CD4-positive, alpha-beta memory T cell (primary cell): ENCODE measurements around the gene CDC42SE2. TPM values are rescaled to one million over a fixed set of nuclear protein-coding genes. Genes with fewer than 3 reads are reported as not detected.

Experiments used
- CTCF ChIA-PET: fragments of 350-600 bp; sonication (Branson Sonifier 250); formaldehyde crosslinking; loops from one replicate; lab custom pipeline; 2021; ENCODE audit warnings: inconsistent platforms; ENCODE audit not compliant: partially characterized antibody; lab: Charles Lee
- POLR2A ChIA-PET: fragments of 350-600 bp; sonication (Branson Sonifier 250); formaldehyde crosslinking; loops from one replicate; lab custom pipeline; 2021; ENCODE audit not compliant: partially characterized antibody; lab: Charles Lee
- DNase-seq, 5 donors: peaks; one replicate each; pipeline versions ENCODE4 v3.0.0 to v3.0.0-alpha.2; 2020 to 2022; ENCODE audit warnings: mixed read lengths in 1 of 5
- H3K27ac ChIP-seq: one replicate; pipeline ENCODE4 v1.7.0; 2013; ENCODE audit warnings: low read depth, low read length
- H3K27me3 ChIP-seq: 2 replicates; pipeline ENCODE4 v1.7.0; 2013; ENCODE audit warnings: mild to moderate bottlenecking, low read length, moderate library complexity; ENCODE audit not compliant: insufficient read depth
- H3K36me3 ChIP-seq: 2 replicates; pipeline ENCODE4 v1.7.0; 2013; ENCODE audit warnings: mild to moderate bottlenecking, low read length, moderate library complexity; ENCODE audit not compliant: insufficient read depth
- H3K4me1 ChIP-seq: 2 replicates; pipeline ENCODE4 v1.7.0; 2013; ENCODE audit warnings: mild to moderate bottlenecking, low read length, moderate library complexity; ENCODE audit not compliant: insufficient read depth
- H3K4me3 ChIP-seq, 2 donors: one replicate each; pipeline ENCODE4 v1.7.0; 2013; ENCODE audit warnings: low read length in 2 of 2, mild to moderate bottlenecking in 1 of 2
- H3K9me3 ChIP-seq, 2 donors: one replicate each; pipeline ENCODE4 v1.7.0; 2013; ENCODE audit warnings: low read length in 2 of 2, control low read depth in 1 of 2; ENCODE audit not compliant: control insufficient read depth in 1 of 2
- H3K27ac Mint-ChIP-seq, 7 donors: one replicate each; pipeline ENCODE4 v1.8.0; 2020 to 2021; ENCODE audit warnings: mixed read lengths in 7 of 7, mild to moderate bottlenecking in 6 of 7, inconsistent platforms in 3 of 7, moderate library complexity in 3 of 7
- H3K27me3 Mint-ChIP-seq, 2 donors: one replicate each; pipeline ENCODE4 v1.8.0; 2020 to 2021; ENCODE audit warnings: mixed read lengths in 2 of 2
- H3K36me3 Mint-ChIP-seq, 2 donors: one replicate each; pipeline ENCODE4 v1.8.0; 2020 to 2021; ENCODE audit warnings: mixed read lengths in 2 of 2, inconsistent platforms in 1 of 2, mild to moderate bottlenecking in 1 of 2
- H3K4me1 Mint-ChIP-seq, 4 donors: one replicate each; pipeline ENCODE4 v1.8.0; 2020 to 2021; ENCODE audit warnings: mixed read lengths in 4 of 4, mild to moderate bottlenecking in 1 of 4
- H3K4me3 Mint-ChIP-seq, 8 donors: one replicate each; pipeline ENCODE4 v1.8.0; 2020 to 2021; ENCODE audit warnings: mixed read lengths in 8 of 8, mild to moderate bottlenecking in 7 of 8, moderate library complexity in 6 of 8, inconsistent platforms in 3 of 8
- H3K9me3 Mint-ChIP-seq, 8 donors: one replicate each; pipeline ENCODE4 v1.8.0; 2020 to 2021; ENCODE audit warnings: mixed read lengths in 8 of 8, mild to moderate bottlenecking in 5 of 8, inconsistent platforms in 3 of 8, moderate library complexity in 1 of 8
- intact Hi-C: fragments of 100-400 bp; cut with micrococcal nuclease; formaldehyde crosslinking; loops from one replicate; pipeline ENCODE4 v1.15.1; 2023
- polyA plus RNA-seq, 2 donors: library from polyadenylated mRNA; unstranded; fragments of 300-500 nt; fragmentation: Illumina TruSeq; gene quantifications; one replicate each; pipeline ENCODE4 v1.2.3, GENCODE V29; 2021
- total RNA-seq, 2 experiments: library from RNA; stranded (reverse); gene quantifications; one replicate each; pipeline ENCODE4 v1.2.3, GENCODE V29; 2021

CDC42SE2 gene
- total and polyA plus RNA-seq, 4 experiments from 2014 or later, result 298 to 773 (median 365) TPM

DNA sequence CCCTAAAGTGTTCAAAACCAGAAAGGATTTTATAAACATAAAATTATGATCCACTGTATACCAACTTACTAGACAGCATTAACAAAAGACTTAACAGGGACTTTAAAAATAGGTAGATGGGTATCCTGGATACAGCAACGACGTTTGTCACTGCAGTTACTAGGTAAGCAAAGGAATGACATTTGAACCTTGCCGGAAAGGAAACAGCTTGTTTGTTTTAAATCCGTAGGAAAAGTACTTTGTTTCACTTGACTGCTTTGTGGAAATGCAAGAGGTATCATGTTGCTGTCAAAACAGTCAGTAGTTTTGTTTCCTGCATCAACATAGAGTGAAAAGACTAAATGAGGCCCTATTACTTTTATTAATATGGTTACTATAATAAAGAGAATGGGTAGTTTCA, 122.9 kb downstream of the CDC42SE2 start:
- Histone ChIP-seq H3K36me3 (peaks cover 32% of the 10 kb centered on the region), H3K27ac (peak overlapping the region; percentile 99), H3K4me3 (no peak overlapping the region), H3K4me1 (peaks cover 92% of the 10 kb centered on the region), H3K9me3 (no peaks in the 10 kb centered on the region), H3K27me3 (no peaks in the 10 kb centered on the region)
- Mint-ChIP-seq H3K27ac (peak overlapping the region; percentile 79 to 97 (median 87)), H3K4me3 (peak overlapping the region in 1 of 8 donors; percentile 44), H3K27me3 (no peaks in the 10 kb centered on the region), H3K9me3 (no peaks in the 10 kb centered on the region), H3K4me1 (peaks cover 58 to 99% (median 76%) of the 10 kb centered on the region in 4 donors), H3K36me3 (peaks cover 40 to 87% of the 10 kb centered on the region in 2 donors)
- DNase-seq, result no peak
- ChIA-PET POLR2A (interaction anchor here (1.2 to 18.6 kb wide), 3 partner anchors 7 to 223 kb away, joined by 3 to 552 read pairs (median 69); partner anchors contain the start of gene CDC42SE2), CTCF (interaction anchor here (0.6 to 1.4 kb wide), 4 partner anchors 9 to 274 kb away, joined by 3 to 5 read pairs (median 3); no protein-coding TSS in a partner anchor)
- intact Hi-C loops, result no loop called here

DNA sequence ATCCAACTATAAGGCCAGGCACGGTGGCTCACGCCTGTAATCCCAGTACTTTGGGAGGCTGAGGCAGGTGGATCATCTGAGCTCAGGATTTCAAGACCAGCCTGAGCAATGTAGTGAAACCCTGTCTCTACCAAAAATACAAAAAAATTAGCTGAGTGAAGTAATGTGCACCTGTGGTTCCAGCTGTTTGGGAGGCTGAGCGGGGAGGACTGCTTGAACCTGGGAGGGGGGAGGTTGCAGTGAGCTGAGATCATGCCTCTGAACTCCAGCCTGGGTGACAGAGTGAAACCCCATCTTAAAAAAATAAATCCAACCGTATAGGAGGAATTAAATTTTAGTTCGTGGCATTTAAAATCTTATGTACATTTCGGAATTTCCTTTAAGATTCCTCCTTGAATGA, 123.4 kb downstream of the CDC42SE2 start:
- Mint-ChIP-seq H3K36me3 (peaks cover 44 to 88% of the 10 kb centered on the region in 2 donors), H3K4me1 (peaks cover 59 to 99% (median 77%) of the 10 kb centered on the region in 4 donors), H3K9me3 (no peaks in the 10 kb centered on the region), H3K4me3 (peak overlapping the region in 1 of 8 donors; percentile 8), H3K27me3 (no peaks in the 10 kb centered on the region), H3K27ac (peak overlapping the region; percentile 6 to 97 (median 84))
- H3K27ac ChIP-seq, result no peak overlapping the region
- intact Hi-C loops, result no loop called here
- peaks cover 92% of the 10 kb centered on the region for H3K4me1 ChIP-seq
- ChIA-PET CTCF (interaction anchor here (1.2 to 1.4 kb wide), 2 partner anchors 9 to 27 kb away, joined by 3 read pairs; no protein-coding TSS in a partner anchor), POLR2A (interaction anchor here (0.6 to 18.6 kb wide), 4 partner anchors 8 to 223 kb away, joined by 3 to 552 read pairs (median 3); partner anchors contain the start of gene CDC42SE2)
- no peak overlapping the region for H3K4me3 ChIP-seq
- H3K9me3 ChIP-seq, result no peaks in the 10 kb centered on the region
- peaks cover 32% of the 10 kb centered on the region for H3K36me3 ChIP-seq
- H3K27me3 ChIP-seq, result no peaks in the 10 kb centered on the region
- DNase-seq, result no peak

DNA sequence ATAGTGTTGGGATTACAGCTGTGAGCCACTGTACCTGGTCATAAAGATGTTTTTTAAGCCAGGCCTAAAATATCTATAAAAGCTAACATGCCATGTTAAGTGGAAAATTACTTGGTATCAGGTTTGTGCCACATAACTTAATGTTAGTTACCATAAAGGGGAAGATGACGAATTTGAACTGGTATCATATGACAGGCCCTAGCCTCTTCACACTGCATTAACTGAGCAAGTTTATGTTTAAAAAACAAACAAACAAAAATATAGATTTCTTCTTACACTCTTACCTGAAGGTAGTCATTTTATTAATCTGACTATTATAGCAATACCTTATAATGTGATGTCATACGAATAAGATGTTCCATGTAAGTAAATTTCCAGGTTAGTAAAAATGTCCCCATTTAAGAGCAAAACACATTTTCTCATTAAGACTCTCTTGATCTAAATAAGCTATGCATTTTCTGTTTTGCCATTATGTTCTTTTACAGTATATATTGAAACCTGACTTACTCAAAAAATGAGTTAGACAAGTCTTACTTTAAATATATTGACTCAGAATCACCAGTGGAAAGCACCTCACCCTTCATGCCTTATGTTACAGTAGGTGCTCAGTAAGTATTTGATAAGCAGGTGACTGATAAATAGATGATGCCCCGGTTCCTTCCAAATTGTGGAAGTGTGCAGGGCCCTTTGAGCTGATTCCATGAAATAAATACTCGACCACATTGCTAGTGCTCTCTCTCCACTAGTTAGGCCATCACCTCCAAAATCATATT, 125.4 kb downstream of the CDC42SE2 start:
- ChIA-PET POLR2A (interaction anchor here (0.6 to 18.6 kb wide), 8 partner anchors 11 to 130 kb away, joined by 3 to 552 read pairs (median 3); partner anchors contain the start of gene CDC42SE2), CTCF (interaction anchor here (1.0 to 1.2 kb wide), 2 partner anchors 10 to 124 kb away, joined by 3 read pairs; no protein-coding TSS in a partner anchor)
- Histone ChIP-seq H3K36me3 (peaks cover 32% of the 10 kb centered on the region), H3K27me3 (no peaks in the 10 kb centered on the region), H3K9me3 (no peaks in the 10 kb centered on the region), H3K4me1 (peaks cover 92% of the 10 kb centered on the region), H3K27ac (peak overlapping the region; percentile 30), H3K4me3 (no peak overlapping the region)
- Mint-ChIP-seq H3K4me3 (peak overlapping the region in 6 of 8 donors; percentile 21 to 65 (median 56)), H3K36me3 (peaks cover 64 to 96% of the 10 kb centered on the region in 2 donors), H3K9me3 (no peaks in the 10 kb centered on the region), H3K27ac (peak overlapping the region; percentile 85 to 97 (median 89)), H3K27me3 (no peaks in the 10 kb centered on the region), H3K4me1 (peaks cover 60 to 99% (median 76%) of the 10 kb centered on the region in 4 donors)
- DNase-seq, result no peak
- intact Hi-C loops, result no loop called here

DNA sequence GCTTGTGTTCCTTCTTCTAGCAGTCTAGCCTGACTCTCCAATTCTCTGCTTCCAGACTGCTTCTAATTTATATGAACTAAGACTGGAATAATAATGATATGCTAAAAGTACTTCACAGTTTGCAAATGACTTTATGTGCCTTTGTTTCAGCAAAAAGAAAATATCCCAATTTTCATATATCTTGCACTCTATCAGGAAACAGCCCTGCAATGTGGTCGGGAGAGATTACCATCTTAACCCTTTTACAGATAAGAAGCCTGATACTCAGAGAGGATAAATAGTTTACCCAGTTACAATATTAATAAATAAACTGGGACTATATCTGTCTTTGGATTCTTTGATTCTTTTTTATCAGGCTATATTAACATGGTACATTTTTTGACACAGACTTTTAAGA, 126.0 kb downstream of the CDC42SE2 start:
- Mint-ChIP-seq H3K4me1 (peaks cover 58 to 97% (median 74%) of the 10 kb centered on the region in 4 donors), H3K27me3 (no peaks in the 10 kb centered on the region), H3K36me3 (peaks cover 66 to 94% of the 10 kb centered on the region in 2 donors), H3K27ac (peak overlapping the region; percentile 86 to 97 (median 91)), H3K4me3 (peak overlapping the region; percentile 6 to 69 (median 58)), H3K9me3 (no peaks in the 10 kb centered on the region)
- intact Hi-C loops, result no loop called here
- Histone ChIP-seq H3K27me3 (no peaks in the 10 kb centered on the region), H3K4me3 (no peak overlapping the region), H3K4me1 (peaks cover 92% of the 10 kb centered on the region), H3K27ac (peak overlapping the region; percentile 30), H3K36me3 (peaks cover 33% of the 10 kb centered on the region), H3K9me3 (no peaks in the 10 kb centered on the region)
- CTCF ChIA-PET, result interaction anchor here (1.0 kb wide), 1 partner anchor 11 kb away, joined by 3 read pairs; no protein-coding TSS in a partner anchor
- no peak for DNase-seq
- POLR2A ChIA-PET, result interaction anchor here (0.6 to 18.6 kb wide), 8 partner anchors 11 to 226 kb away, joined by 3 to 552 read pairs (median 4); partner anchors contain the start of gene CDC42SE2

DNA sequence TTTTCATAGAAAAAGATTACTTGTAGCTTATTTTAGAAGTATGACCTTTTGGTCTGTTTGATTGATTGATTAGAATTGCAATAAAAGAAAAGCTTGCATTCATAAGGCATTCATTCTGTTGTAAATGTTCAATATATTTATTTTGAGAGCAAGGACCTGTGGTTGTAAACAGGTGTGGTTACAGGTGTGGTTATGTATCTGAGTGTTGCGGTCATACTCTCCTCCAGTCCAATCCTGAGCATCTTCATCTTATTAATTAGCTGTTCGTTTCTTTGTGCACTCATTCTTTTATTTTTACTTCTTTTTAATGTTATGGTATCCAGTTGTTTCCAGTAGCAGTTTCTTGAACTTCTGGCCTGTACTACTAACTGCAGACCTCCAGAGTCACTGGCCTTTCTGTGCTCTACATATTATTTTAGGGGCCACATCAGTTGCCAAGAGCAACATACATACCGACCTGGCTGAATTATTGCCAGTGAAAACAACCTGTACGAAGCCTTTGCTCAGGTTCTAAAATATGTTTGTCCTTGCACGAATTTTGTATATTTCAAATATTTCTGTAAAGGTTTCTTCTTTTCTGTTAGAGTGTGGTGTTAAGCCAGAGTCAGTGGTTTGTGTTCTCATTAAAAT, 128.7 kb downstream of the CDC42SE2 start:
- ChIA-PET CTCF (interaction anchor here (0.9 to 5.3 kb wide), 4 partner anchors 10 to 229 kb away, joined by 3 to 31 read pairs (median 4); partner anchors contain the start of gene HINT1), POLR2A (interaction anchor here (0.8 to 7.1 kb wide), 10 partner anchors 9 to 228 kb away, joined by 3 to 69 read pairs (median 4); partner anchors contain the start of gene CDC42SE2)
- H3K4me3 Mint-ChIP-seq, result peak overlapping the region; percentile 48 to 82 (median 76)
- Histone ChIP-seq H3K9me3 (no peaks in the 10 kb centered on the region), H3K4me3 (no peak overlapping the region), H3K4me1 (peaks cover 92% of the 10 kb centered on the region), H3K27me3 (no peaks in the 10 kb centered on the region), H3K27ac (peak overlapping the region; percentile 85), H3K36me3 (peaks cover 23% of the 10 kb centered on the region)
- peaks cover 79 to 92% of the 10 kb centered on the region in 2 donors for H3K36me3 Mint-ChIP-seq
- no peaks in the 10 kb centered on the region for H3K9me3 Mint-ChIP-seq
- H3K27ac Mint-ChIP-seq, result peak overlapping the region; percentile 95 to 99 (median 97)
- no peaks in the 10 kb centered on the region for H3K27me3 Mint-ChIP-seq
- intact Hi-C loops, result no loop called here
- H3K4me1 Mint-ChIP-seq, result peaks cover 69 to 97% (median 76%) of the 10 kb centered on the region in 4 donors
- DNase-seq, result peak in 4 of 5 donors; percentile 29 to 62 (median 46)

DNA sequence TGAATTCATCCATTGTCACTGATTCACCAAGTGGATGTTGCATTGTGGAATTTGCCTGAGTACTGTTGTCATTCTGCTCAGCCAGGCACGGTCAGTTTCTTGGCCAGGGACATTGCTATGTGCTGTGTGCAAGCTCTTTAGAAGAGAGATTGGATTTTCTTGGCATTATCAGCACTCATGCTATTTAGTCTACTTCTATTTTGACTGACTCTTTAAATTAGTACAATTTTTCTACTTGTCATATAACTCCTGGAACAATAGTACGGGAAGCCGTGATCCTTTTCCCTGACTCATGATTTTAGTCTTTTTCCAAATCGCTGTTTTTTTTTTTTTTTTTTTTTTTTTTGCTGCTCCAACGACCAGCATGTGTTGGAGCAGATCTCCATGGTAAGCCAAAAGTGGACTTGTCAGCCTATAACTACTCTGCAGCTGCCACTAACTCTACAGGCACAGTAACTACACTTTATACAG, 129.7 kb downstream of the CDC42SE2 start:
- Histone ChIP-seq H3K4me1 (peaks cover 82% of the 10 kb centered on the region), H3K9me3 (no peaks in the 10 kb centered on the region), H3K4me3 (no peak overlapping the region), H3K36me3 (peaks cover 27% of the 10 kb centered on the region), H3K27me3 (no peaks in the 10 kb centered on the region), H3K27ac (peak overlapping the region; percentile 85)
- Mint-ChIP-seq H3K27ac (peak overlapping the region; percentile 95 to 99 (median 97)), H3K4me3 (peak overlapping the region; percentile 15 to 79 (median 73)), H3K9me3 (no peaks in the 10 kb centered on the region), H3K36me3 (peaks cover 82 to 90% of the 10 kb centered on the region in 2 donors), H3K4me1 (peaks cover 69 to 92% (median 81%) of the 10 kb centered on the region in 4 donors), H3K27me3 (no peaks in the 10 kb centered on the region)
- POLR2A ChIA-PET, result interaction anchor here (0.6 to 7.1 kb wide), 10 partner anchors 9 to 254 kb away, joined by 3 to 69 read pairs (median 6); partner anchors contain the start of gene CDC42SE2
- intact Hi-C loops, result no loop called here
- CTCF ChIA-PET, result interaction anchor here (1.7 to 5.3 kb wide), 2 partner anchors 11 to 228 kb away, joined by 4 to 31 read pairs; partner anchors contain the start of gene HINT1
- DNase-seq, result no peak
